Measurements from ENCODE around the gene SDF4.

- TF ChIP-seq CTCF (conservative IDR thresholded peaks at IDR 0.05) (no peak), ZFX (IDR thresholded peaks at IDR 0.05) (no peak)
Measured at GRCh38 chr1:1279028-1279427, 47.2 kb upstream of the SDF4 start.
